IMR-90 (cell line): Measurements from ENCODE around the gene AOX1. TPM values are rescaled to one million over a fixed set of nuclear protein-coding genes. Genes with fewer than 3 reads are reported as not detected.

ENCODE experiments used
- ATAC-seq: fragments of 200-7000 bp; cut with Tn5 transposase; 2 replicates; pipeline ENCODE4 v1.9.1; 2020; ENCODE audit warnings: low read depth, mild to moderate bottlenecking, moderate library complexity
- BruUV-seq: library from RNA; stranded (reverse); fragments of 400-500 nt; replicated peaks from 2 replicates; lab custom pipeline; 2021; lab: Mats Ljungman, UMichigan
- CTCF ChIA-PET: fragments of 300-600 bp; formaldehyde crosslinking; extraction: SDS; loops from one replicate; lab custom pipeline; 2021; ENCODE audit warnings: antibody characterized with exemption; lab: Yijun Ruan, JAX
- POLR2A ChIA-PET: fragments of 300-600 bp; sonication (Branson Sonifier 250); formaldehyde crosslinking; loops from one replicate; lab custom pipeline; 2022; ENCODE audit warnings: antibody characterized with exemption; ENCODE audit not compliant: unreplicated experiment; lab: Charles Lee
- DNase-seq: peaks from one replicate; pipeline ENCODE4 v3.0.0; 2013
- H2AFZ ChIP-seq: replicated peaks from 2 replicates; pipeline ENCODE3; 2013; ENCODE audit warnings: low read length, mild to moderate bottlenecking; ENCODE audit not compliant: poor library complexity
- H2AK5ac ChIP-seq: 2 replicates; pipeline ENCODE4 v1.6.1; 2013; ENCODE audit warnings: low read depth, low read length, inconsistent platforms
- H2AK9ac ChIP-seq: replicated peaks from 2 replicates; pipeline ENCODE3; 2013; ENCODE audit warnings: mild to moderate bottlenecking, low read depth, low read length, moderate library complexity; ENCODE audit not compliant: poor library complexity
- H2BK120ac ChIP-seq: 2 replicates; pipeline ENCODE4 v1.6.1; 2013; ENCODE audit warnings: low read depth, low read length, inconsistent platforms
- H2BK15ac ChIP-seq: 3 replicates; pipeline ENCODE4 v1.6.1; 2013; ENCODE audit warnings: low read depth, low read length, inconsistent platforms
- H2BK20ac ChIP-seq: 2 replicates; pipeline ENCODE4 v1.6.1; 2013; ENCODE audit warnings: low read depth, mild to moderate bottlenecking, inconsistent platforms, low read length, moderate library complexity
- H2BK5ac ChIP-seq: 2 replicates; pipeline ENCODE4 v1.6.1; 2013; ENCODE audit warnings: mild to moderate bottlenecking, low read depth, low read length, inconsistent platforms; ENCODE audit not compliant: poor library complexity, severe bottlenecking
- H3K14ac ChIP-seq: replicated peaks from 2 replicates; pipeline ENCODE4 v1.6.1; 2013; ENCODE audit warnings: low read depth, low read length, inconsistent platforms
- H3K18ac ChIP-seq: 2 replicates; pipeline ENCODE4 v1.6.1; 2013; ENCODE audit warnings: low read depth, low read length, control low read depth
- H3K23ac ChIP-seq: 2 replicates; pipeline ENCODE4 v1.6.1; 2013; ENCODE audit warnings: low read depth, low read length, inconsistent platforms
- H3K27ac ChIP-seq: 2 replicates; pipeline ENCODE4 v1.5.1; 2013; ENCODE audit warnings: mild to moderate bottlenecking, control low read depth, low read length; ENCODE audit not compliant: insufficient read depth
- H3K27me3 ChIP-seq: 2 replicates; pipeline ENCODE4 v1.6.1; 2013; ENCODE audit warnings: low read length; ENCODE audit not compliant: control insufficient read depth, insufficient read depth
- H3K36me3 ChIP-seq: 2 replicates; pipeline ENCODE4 v1.6.1; 2013; ENCODE audit warnings: low read length, mixed read lengths; ENCODE audit not compliant: control insufficient read depth, insufficient read depth
- H3K4ac ChIP-seq: 2 replicates; pipeline ENCODE4 v1.6.1; 2013; ENCODE audit warnings: low read depth, low read length, inconsistent platforms
- H3K4me1 ChIP-seq: 2 replicates; pipeline ENCODE4 v1.6.1; 2013; ENCODE audit warnings: low read length, mixed read lengths; ENCODE audit not compliant: control insufficient read depth, insufficient read depth
- H3K4me2 ChIP-seq: 2 replicates; pipeline ENCODE4 v1.6.1; 2013; ENCODE audit warnings: low read depth, mild to moderate bottlenecking, control low read depth, low read length, moderate library complexity
- H3K4me3 ChIP-seq: 2 replicates; pipeline ENCODE4 v1.5.1; 2013; ENCODE audit warnings: low read depth, mild to moderate bottlenecking, control low read depth, low read length, moderate library complexity; ENCODE audit not compliant: insufficient read depth
- H3K56ac ChIP-seq: 2 replicates; pipeline ENCODE4 v1.6.1; 2013; ENCODE audit warnings: low read length, inconsistent platforms; ENCODE audit not compliant: insufficient read depth; ENCODE audit errors: extremely low read depth
- H3K79me1 ChIP-seq, 2 experiments: 2 replicates each; pipeline ENCODE4 v1.6.1; 2013; ENCODE audit warnings: low read length in 2 of 2, inconsistent platforms in 1 of 2, low read depth in 1 of 2
- H3K9ac ChIP-seq: 2 replicates; pipeline ENCODE4 v1.6.1; 2013; ENCODE audit warnings: low read depth, low read length, control low read depth
- H3K9me1 ChIP-seq: 2 replicates; pipeline ENCODE4 v1.6.1; 2013; ENCODE audit warnings: low read length, inconsistent platforms; ENCODE audit not compliant: insufficient read depth
- H3K9me3 ChIP-seq: 2 replicates; pipeline ENCODE4 v1.6.1; 2013; ENCODE audit warnings: low read length; ENCODE audit not compliant: control insufficient read depth, insufficient read depth
- H4K20me1 ChIP-seq: 2 replicates; pipeline ENCODE4 v1.6.1; 2013; ENCODE audit warnings: low read length, inconsistent platforms; ENCODE audit not compliant: insufficient read depth
- H4K5ac ChIP-seq: 2 replicates; pipeline ENCODE4 v1.6.1; 2013; ENCODE audit warnings: mild to moderate bottlenecking, low read depth, low read length, control low read depth
- H4K8ac ChIP-seq, 2 experiments: 2 replicates each; pipeline ENCODE4 v1.6.1; 2013; ENCODE audit warnings: low read depth in 2 of 2, low read length in 2 of 2, control low read depth in 1 of 2, inconsistent platforms in 1 of 2
- H4K91ac ChIP-seq: 2 replicates; pipeline ENCODE4 v1.6.1; 2013; ENCODE audit warnings: low read depth, low read length, inconsistent platforms; ENCODE audit not compliant: insufficient read depth
- BHLHE40 ChIP-seq: fragments of 150-350 bp; IDR thresholded peaks from 2 replicates; pipeline ENCODE4 v1.6.1; 2016; ENCODE audit warnings: mild to moderate bottlenecking, low read depth, low read length
- CEBPB ChIP-seq: IDR thresholded peaks from 2 replicates; pipeline ENCODE4 v1.6.1; 2012; ENCODE audit warnings: low read depth, low read length, improper control_type of control experiment
- CHD1 ChIP-seq: IDR thresholded peaks from 2 replicates; pipeline ENCODE4 v1.6.1; 2012; ENCODE audit warnings: low read depth, low read length, improper control_type of control experiment
- CTCF ChIP-seq: conservative IDR thresholded peaks from 2 replicates; pipeline ENCODE4 v1.5.1; 2012; ENCODE audit warnings: mild to moderate bottlenecking, low read depth, low read length, improper control_type of control experiment
- ELK1 ChIP-seq: fragments of 150-350 bp; IDR thresholded peaks from 2 replicates; pipeline ENCODE4 v1.6.1; 2016; ENCODE audit warnings: low read depth, mild to moderate bottlenecking, low read length, moderate library complexity, borderline replicate concordance
- FOS ChIP-seq: fragments of 150-350 bp; IDR thresholded peaks from 2 replicates; pipeline ENCODE4 v1.6.1; 2016; ENCODE audit warnings: low read depth, low read length
- MAFK ChIP-seq: IDR thresholded peaks from 2 replicates; pipeline ENCODE4 v1.6.1; 2012; ENCODE audit warnings: low read depth, low read length, improper control_type of control experiment
- MAZ ChIP-seq: IDR thresholded peaks from 2 replicates; pipeline ENCODE4 v1.6.1; 2012; ENCODE audit warnings: low read depth, mild to moderate bottlenecking, low read length, improper control_type of control experiment, moderate library complexity, borderline replicate concordance
- MXI1 ChIP-seq: IDR thresholded peaks from 2 replicates; pipeline ENCODE4 v1.6.1; 2012; ENCODE audit warnings: low read depth, mild to moderate bottlenecking, low read length, moderate library complexity, borderline replicate concordance
- NFE2L2 ChIP-seq: fragments of 150-350 bp; IDR thresholded peaks from 2 replicates; pipeline ENCODE4 v1.6.1; 2016; ENCODE audit warnings: low read depth, mild to moderate bottlenecking, low read length
- POLR2A ChIP-seq: IDR thresholded peaks from 2 replicates; pipeline ENCODE4 v1.6.1; 2012; ENCODE audit warnings: mild to moderate bottlenecking, low read depth, low read length
- RAD21 ChIP-seq: IDR thresholded peaks from 2 replicates; pipeline ENCODE4 v1.6.1; 2012; ENCODE audit warnings: low read length, improper control_type of control experiment
- RCOR1 ChIP-seq: IDR thresholded peaks from 2 replicates; pipeline ENCODE4 v1.6.1; 2012; ENCODE audit warnings: mild to moderate bottlenecking, low read length, improper control_type of control experiment; ENCODE audit not compliant: insufficient replicate concordance
- RFX5 ChIP-seq: IDR thresholded peaks from 2 replicates; pipeline ENCODE4 v1.8.0; 2012; ENCODE audit warnings: low read depth, mild to moderate bottlenecking, low read length, moderate library complexity
- SMC3 ChIP-seq: fragments of 150-350 bp; IDR thresholded peaks from 2 replicates; pipeline ENCODE4 v1.6.1; 2016; ENCODE audit warnings: low read depth, mild to moderate bottlenecking, antibody characterized with exemption, low read length, moderate library complexity
- WGBS, 2 experiments: methylation state at CpG; one replicate each; pipeline versions ENCODE4 v1.1.5 to v1.1.7; 2013; ENCODE audit warnings: missing lambda C conversion rate in 2 of 2; ENCODE audit not compliant: insufficient read length in 1 of 2; ENCODE audit errors: extremely low coverage in 2 of 2; 5-methylcytosine and 5-hydroxymethylcytosine counted together
- dilution Hi-C: fragments of 300-500 bp; cut with HindIII; formaldehyde crosslinking; loops from one replicate; pipeline ENCODE4 v1.14.3; 2018; ENCODE audit warnings: low sequenced_read_pairs; ENCODE audit not compliant: unreplicated experiment
- in situ Hi-C: fragments of 300-500 bp; cut with MboI; formaldehyde crosslinking; loops from 3 replicates; pipeline ENCODE4 v1.14.3; 2019; ENCODE audit warnings: low sequenced_read_pairs, inconsistent platforms, mixed read lengths
- intact Hi-C: fragments of 100-400 bp; cut with micrococcal nuclease; formaldehyde crosslinking; loops from 2 replicates; pipeline ENCODE4 v1.10.0; 2022
- polyA plus RNA-seq, 3 experiments: library from polyadenylated mRNA; depleted of rRNA; stranded (reverse); fragments of >200 nt; gene quantifications; 2 replicates each; pipeline ENCODE4 v1.2.3, GENCODE V29; 2012; ENCODE audit warnings: low replicate concordance in 1 of 3
- total RNA-seq: library from RNA; depleted of rRNA; stranded (reverse); fragments of >200 nt; gene quantifications from 2 replicates; pipeline ENCODE4 v1.2.3, GENCODE V29; 2012
- TF ChIP-seq, protein P1 (sequence below): fragments of 150-350 bp; IDR thresholded peaks from 2 replicates; pipeline ENCODE4 v1.6.1; 2017; ENCODE audit warnings: mild to moderate bottlenecking, antibody characterized with exemption, low read length, low read depth

AOX1 gene
- total and polyA plus RNA-seq, 2 of the 4 experiments (the other 2 are of a cell fraction) = 21.7 to 59.9 TPM

DNA sequence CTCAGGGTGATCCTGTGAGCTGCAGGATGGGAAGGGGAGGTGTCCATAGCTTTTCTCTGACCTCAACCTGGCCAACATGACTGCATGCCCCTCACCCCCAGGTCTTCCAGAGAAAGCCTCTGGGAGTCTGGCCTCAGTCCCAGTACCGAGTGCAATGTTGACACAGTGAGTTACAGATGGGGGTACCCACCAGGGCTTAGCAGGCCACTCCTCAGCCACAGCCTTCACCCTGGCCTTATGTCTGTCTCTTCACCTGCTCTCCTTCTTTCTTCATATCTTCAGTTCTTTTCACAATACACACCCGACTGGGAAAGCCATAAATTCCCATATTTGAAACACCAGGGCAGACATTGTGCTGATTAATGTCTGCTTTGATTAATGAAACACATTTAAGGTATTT, 33.5 kb downstream of the AOX1 start:
- dilution Hi-C loops = no loop called here
- H2AK9ac ChIP-seq = peak overlapping the region; percentile 7
- no peaks in the 10 kb centered on the region for H3K27me3 ChIP-seq
- DNase-seq (peak; percentile 42), ATAC-seq (no peak)
- no peak overlapping the region for H3K23ac ChIP-seq
- no peak overlapping the region for H3K4me2 ChIP-seq
- H3K14ac ChIP-seq = peak overlapping the region; percentile 65
- no peak overlapping the region for H3K9ac ChIP-seq
- H2BK20ac ChIP-seq = peak overlapping the region; percentile 54; the same call in 1 of the 2 replicates
- H2BK120ac ChIP-seq = peak overlapping the region; percentile 56; the same call in 1 of the 2 replicates
- ChIA-PET CTCF (interaction anchor here (0.5 to 1.5 kb wide), 9 partner anchors 14 to 314 kb away, joined by 3 to 4 read pairs (median 3); no protein-coding TSS in a partner anchor), POLR2A (no interaction called here)
- no peak overlapping the region; the same call in 1 of the 2 replicates for H3K4ac ChIP-seq
- no peak for TF ChIP-seq CHD1
- no peak for TF ChIP-seq CTCF
- no peak for TF ChIP-seq RAD21
- TF ChIP-seq SMC3 = no peak
- TF ChIP-seq RFX5 = no peak
- no peak for TF ChIP-seq NFE2L2
- no peak for TF ChIP-seq POLR2A
- TF ChIP-seq FOS = no peak
- TF ChIP-seq RCOR1 = no peak
- no peak for TF ChIP-seq MAFK
- no peak for TF ChIP-seq CEBPB
- no peak for TF ChIP-seq MXI1
- TF ChIP-seq, protein P1, sequence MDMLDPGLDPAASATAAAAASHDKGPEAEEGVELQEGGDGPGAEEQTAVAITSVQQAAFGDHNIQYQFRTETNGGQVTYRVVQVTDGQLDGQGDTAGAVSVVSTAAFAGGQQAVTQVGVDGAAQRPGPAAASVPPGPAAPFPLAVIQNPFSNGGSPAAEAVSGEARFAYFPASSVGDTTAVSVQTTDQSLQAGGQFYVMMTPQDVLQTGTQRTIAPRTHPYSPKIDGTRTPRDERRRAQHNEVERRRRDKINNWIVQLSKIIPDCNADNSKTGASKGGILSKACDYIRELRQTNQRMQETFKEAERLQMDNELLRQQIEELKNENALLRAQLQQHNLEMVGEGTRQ = no peak
- TF ChIP-seq BHLHE40 = no peak
- no peak for TF ChIP-seq MAZ
- TF ChIP-seq ELK1 = no peak
- H2AK5ac ChIP-seq = 0 out of 2 replicates have a peak overlapping the region, but pooled peaks have one; percentile 36
- H3K4me3 ChIP-seq = no peak overlapping the region
- no peaks in the 10 kb centered on the region for H3K36me3 ChIP-seq
- intact Hi-C loops = loop anchor here (10.0 kb wide), 1 partner anchor 196 kb away; the partner anchor contains the start of gene BZW1
- H4K20me1 ChIP-seq = no peaks in the 10 kb centered on the region
- in situ Hi-C loops = no loop called here
- H4K8ac ChIP-seq = peak overlapping the region in 1 of 2 experiments; percentile 26; a peak in 2 of 4 replicates
- peak overlapping the region; percentile 66; the same call in 1 of the 3 replicates for H2BK15ac ChIP-seq
- H3K18ac ChIP-seq = no peak overlapping the region
- H3K27ac ChIP-seq = no peak overlapping the region
- no TSS peak for BruUV-seq
- H3K4me1 ChIP-seq = peaks cover 25% of the 10 kb centered on the region
- H3K79me1 ChIP-seq = no peaks in the 10 kb centered on the region
- no peak overlapping the region for H4K5ac ChIP-seq
- H2AFZ ChIP-seq = peak overlapping the region; percentile 69
- H4K91ac ChIP-seq = peak overlapping the region; percentile 6; the same call in 1 of the 2 replicates
- no CpG with 5 or more reads among the region's 2 CpGs for WGBS, 2 experiments
- H2BK5ac ChIP-seq = peak overlapping the region; percentile 11
- no peaks in the 10 kb centered on the region for H3K9me3 ChIP-seq
- H3K9me1 ChIP-seq = peaks cover 21% of the 10 kb centered on the region
- H3K56ac ChIP-seq = no peak overlapping the region
